SHP77 (cell line): Measurements from ENCODE around the gene MAPKAPK3.

Experiments used
- DNase-seq, 2 experiments: peaks; one replicate each; lab custom pipeline; 2025; lab: John Stamatoyannopoulos, UW

Gene MAPKAPK3

DNA sequence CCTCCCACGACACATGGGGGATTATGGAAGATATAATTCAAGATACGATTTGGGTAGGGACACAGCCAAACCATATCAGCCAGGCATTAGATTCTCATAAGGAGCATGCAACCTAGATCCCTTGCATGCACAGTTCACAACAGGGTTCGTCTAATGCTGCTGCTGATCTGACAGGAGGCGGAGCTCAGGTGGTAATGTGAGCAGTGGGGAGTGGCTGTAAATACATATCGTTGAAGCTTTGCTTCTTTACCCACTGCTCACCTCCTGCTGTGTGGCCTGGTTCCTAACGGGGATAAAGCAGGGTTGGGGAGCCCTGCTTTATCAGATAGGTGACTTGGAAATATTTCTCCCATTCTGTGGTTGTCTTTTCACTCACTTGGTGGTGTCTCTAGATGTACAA, 72.6 kb downstream of the MAPKAPK3 start:
- DNase-seq, result no peak

- DNase-seq, result no peak
Measured at GRCh38 chr3:50695031-50695430, 78.1 kb downstream of the MAPKAPK3 start.

- no peak for DNase-seq
Measured at GRCh38 chr3:50696276-50696675, 79.3 kb downstream of the MAPKAPK3 start.

- DNase-seq, result no peak
Measured at GRCh38 chr3:50698269-50698668, 81.3 kb downstream of the MAPKAPK3 start.
